GM19468 (cell line): Measurements from ENCODE around the gene AURKB.
"Not testable (repeated sequence)": the region's sequence is repeated elsewhere in the genome, so short reads cannot be mapped to it uniquely, and the experiment has no call there.

ENCODE experiments used
- ATAC-seq: cut with Tn5 transposase; IDR thresholded peaks from one replicate; pipeline ENCODE4 v1.9.1; 2021; ENCODE audit warnings: mild to moderate bottlenecking, moderate library complexity, moderate number of reproducible peaks; ENCODE audit not compliant: unreplicated experiment; ENCODE audit errors: extremely low read depth

Gene AURKB

DNA sequence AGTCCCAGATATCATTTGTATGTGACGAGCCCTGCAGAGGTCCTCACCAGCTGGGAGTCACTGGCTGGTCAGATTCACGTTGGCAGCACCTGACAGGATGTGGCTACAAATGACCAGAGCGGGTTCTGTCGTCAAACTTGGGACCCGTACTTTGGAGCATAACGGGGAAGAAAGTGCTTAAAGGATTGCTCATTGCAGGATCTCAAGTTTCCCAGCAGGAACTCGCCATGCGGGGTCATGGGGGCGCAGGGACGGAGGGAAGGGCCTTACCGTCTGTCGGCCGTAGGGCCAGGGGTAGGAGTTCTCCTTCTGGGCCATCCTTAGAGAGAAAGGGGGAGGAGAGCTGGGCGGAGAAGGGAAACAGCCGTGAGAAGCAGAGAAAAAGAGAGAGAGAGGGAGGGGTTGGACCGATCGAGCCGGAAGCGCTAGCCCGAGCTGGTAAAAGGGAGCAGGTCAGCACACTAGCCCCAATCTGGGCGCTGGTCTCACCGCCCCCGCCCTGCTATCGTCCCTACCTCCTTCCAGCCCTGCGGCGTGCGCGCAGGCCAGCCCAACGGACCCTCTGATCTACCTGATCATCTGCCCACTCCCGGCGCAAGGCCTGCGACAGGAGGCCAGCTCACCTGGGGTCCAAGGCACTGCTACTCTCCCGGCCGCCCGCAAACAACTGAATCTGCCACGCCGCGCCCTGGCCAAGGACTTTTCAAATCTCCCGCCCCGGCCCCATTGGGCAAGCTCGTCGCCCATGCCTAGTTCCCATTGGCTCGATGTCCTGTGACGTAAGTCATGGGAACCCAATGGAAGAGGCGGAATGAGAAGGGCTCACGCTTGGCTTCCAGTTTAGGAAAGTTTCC, at the start of gene AURKB:
AURKB (minus strand) TSS at position 669 of the 854 bp plus-strand sequence; CDS start at position 318, 351 bp downstream.
- ATAC-seq = peak; percentile 75

DNA sequence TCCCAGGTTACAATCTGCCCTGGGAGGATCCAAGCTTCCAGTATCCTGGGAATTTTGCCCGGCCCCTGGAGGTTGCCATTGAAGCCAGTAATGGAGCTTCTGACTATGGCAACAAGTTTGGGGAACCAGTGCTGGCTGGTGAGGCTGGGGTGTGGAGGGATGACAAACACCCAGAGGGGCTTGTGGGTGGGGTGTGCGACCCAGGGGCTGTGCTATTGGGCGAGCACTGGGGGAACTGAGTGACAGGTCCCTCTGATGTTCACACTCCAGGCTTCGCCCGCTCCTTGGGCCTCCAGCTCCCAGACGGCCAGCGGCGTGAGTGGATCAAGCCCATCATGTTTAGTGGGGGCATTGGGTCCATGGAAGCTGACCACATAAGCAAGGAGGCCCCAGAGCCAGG, 47.4 kb upstream of the AURKB start:
- no peak for ATAC-seq

DNA sequence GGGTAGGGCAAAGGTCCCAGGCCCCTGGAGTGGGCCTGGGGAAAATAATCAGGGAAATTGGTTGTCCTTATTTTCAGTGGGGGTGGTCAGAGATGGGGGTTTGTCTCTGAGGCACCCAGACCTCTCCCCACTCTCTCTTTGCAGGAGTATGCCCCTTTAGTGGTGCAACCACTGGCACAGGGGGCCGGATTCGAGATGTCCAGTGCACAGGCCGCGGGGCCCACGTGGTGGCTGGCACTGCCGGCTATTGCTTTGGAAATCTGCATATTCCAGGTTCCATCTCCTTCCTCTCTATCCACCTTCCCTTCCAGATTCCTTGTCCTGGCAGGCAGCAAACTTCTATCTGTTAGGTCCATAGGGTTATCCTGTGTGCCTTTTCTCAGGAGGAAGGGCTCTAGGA, 46.3 kb upstream of the AURKB start:
- no peak for ATAC-seq

DNA sequence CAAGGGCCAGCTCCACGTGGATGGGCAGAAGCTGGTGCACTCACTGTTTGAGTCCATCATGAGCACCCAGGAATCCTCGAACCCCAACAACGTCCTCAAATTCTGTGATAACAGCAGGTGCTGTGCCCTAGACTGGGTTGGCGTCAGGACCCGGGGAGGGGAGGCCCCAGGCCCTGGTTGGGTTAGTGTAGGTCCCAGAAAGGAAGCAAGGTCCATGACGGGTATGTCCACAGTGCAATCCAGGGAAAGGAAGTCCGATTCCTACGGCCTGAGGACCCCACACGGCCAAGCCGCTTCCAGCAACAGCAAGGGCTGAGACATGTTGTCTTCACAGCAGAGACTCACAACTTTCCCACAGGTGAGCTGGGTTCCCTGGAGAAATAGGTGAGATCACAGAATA, 45.9 kb upstream of the AURKB start:
- no peak for ATAC-seq

DNA sequence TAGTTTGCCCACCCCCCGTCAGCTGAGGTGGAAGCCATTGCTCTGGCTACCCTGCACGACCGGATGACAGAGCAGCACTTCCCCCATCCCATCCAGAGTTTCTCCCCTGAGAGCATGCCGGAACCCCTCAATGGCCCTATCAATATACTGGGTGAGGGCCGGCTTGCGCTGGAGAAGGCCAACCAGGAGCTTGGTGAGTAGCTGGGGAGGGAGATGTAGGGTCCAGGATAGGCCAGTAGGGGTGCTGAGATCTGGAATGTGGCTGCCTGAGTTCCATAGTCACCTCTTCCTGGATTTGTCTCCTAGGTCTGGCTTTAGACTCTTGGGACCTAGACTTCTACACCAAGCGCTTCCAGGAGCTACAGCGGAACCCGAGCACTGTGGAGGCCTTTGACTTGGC, 45.1 kb upstream of the AURKB start:
- ATAC-seq = no peak

DNA sequence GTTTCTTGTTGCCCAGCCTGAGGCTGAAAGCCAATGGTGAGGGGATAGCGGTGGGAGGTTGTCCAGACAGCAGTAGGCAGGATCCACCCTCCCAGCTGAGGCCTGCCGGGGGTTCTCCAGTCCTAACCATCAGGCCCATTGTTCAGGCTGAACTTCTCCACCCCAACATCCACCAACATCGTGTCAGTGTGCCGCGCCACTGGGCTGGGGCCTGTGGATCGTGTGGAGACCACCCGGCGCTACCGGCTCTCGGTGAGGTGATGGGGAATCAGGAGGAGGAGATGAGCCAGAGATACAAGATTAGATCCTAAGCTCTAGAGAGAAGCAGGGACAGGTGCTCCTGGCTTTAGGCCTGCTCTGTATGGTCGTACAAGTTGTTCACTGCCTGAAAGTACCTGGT, 44.5 kb upstream of the AURKB start:
- no peak for ATAC-seq

DNA sequence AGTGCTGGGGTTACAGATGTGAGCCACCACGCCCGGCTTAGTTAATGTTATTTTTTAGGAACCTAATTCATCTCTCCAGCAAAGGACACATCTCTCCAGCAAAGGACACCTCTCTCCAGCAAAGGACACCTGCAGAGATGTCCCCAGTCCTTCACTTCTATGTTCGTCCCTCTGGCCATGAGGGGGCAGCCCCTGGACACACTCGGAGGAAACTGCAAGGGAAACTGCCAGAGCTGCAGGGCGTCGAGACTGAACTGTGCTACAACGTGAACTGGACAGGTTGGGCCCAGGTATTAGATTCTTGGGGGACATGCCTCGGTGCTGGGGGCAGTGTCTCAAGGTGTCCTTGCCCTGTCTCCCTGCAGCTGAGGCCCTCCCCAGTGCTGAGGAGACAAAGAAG, 43.4 kb upstream of the AURKB start:
- ATAC-seq = no peak

DNA sequence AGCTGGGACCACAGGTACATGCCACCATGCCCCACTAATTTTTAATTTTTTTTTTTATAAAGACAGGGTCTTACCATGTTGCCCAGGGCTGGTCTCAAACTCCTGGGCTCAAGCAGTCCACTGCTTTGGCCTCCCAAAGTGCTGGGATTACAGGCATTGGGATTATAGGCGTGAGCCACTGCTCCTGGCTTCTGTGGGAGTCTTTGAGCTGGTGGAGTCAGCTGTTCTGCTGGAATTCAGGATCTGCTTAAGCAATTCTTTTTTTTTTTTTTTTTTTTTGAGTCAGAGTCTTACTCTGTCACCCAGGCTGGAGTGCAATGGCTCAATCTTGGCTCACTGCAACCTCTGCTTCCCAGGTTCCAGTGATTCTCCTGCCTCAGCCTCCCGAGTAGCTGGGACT, 41.0 kb upstream of the AURKB start:
- ATAC-seq = not testable (repeated sequence)

DNA sequence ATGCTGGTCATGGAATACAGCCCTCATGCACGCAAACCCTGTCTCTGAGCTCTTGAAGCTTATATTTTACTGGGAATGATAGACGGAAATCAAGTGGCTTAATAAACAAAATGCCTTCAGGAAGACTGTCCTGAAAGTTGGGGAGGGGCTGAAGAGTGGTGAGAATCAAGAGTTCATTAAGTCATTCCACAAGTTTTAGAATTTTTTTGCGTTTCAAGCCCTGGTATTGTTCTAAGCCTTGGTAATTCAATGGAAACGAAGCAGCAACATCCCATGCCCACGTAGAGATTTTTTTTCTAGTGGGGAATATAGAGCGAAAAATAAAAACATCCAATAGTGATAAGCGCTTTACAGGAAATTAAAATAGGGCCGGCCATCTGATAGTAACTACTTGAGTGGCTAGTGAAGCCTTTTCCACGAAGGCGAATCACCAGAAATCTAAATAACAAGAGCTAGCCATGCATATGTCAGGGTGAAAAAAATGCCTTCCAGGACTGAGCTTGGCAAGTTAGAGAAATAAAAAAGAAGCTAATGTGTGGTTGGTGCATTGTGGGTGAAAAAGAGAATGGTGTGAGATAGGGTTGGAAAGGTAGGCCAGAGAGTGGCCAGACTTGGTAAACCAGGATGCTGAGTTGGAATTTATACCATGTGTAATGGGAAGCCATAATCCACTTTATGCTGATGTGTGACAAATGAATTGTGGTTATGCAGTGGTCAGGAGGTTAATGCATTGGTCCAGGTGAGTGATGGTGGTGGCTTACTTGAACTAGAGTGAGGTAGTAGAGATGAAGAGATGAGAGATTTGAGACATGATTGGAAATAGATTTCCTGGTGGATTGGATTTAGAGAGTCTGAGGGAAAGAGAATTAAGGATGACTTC, 39.5 kb upstream of the AURKB start:
- ATAC-seq = no peak

DNA sequence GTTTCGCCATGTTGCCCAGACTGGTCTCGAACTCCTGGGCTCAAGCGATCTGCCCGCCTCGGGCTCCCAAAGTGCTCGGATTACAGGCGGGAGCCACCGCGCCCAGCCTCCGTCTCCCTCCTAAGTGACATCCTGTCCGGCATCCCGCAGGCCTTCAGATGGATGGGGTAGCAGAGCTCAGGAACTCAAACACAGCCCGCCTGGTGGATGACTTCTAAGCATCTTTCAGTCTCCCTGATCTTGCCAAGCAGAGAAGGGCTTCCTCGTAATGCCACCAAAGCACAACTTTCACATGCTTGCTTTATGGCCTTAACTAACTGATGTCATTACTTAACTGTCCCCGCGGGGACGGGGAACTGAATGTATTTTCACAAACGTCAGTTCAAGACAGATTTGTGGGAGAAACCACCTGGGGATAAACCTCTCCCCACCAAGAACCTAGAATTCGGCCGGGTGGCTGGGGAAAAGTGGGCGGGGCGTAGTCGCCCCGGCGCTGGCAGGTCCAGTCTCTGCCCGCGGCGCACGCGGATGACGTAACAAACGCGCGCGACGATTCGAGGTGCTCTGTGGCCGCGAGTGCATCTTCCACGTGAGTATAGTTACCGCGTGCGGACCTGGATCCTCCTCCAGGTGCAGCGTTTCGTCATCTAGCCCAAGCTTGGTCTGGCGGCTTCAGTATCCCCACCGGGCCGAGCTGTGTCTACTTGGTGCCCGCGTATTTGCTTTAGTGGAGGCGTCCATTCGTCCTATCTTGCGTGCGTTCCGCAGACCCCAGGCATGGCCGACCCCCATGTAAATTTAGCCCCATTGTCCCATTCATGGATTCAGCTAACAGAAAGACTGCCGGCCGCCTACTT, 38.6 kb upstream of the AURKB start, which contains the start of gene PFAS:
PFAS (plus strand) TSS at position 539 of the 857 bp plus-strand sequence. CDS start 4,649 bp downstream, outside the sequence.
- peak; percentile 22 for ATAC-seq

DNA sequence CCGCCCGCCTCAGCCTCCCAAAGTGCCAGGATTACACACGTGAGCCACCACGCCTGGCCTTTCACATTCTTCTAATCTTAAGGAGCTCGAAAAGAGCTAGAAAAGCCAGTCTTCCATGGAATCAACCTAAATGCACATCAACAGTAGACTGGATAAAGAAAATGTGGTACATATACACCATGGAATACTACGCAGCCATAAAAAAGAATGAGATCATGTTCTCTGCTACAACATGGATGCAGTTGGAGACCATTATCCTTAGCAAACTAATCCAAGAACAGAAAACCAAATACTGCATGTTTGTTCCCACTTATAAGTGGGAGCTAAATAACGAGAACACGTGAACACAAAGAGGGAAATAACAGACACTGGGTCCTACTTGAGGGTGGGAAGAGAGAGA, 34.4 kb upstream of the AURKB start:
- no peak for ATAC-seq

DNA sequence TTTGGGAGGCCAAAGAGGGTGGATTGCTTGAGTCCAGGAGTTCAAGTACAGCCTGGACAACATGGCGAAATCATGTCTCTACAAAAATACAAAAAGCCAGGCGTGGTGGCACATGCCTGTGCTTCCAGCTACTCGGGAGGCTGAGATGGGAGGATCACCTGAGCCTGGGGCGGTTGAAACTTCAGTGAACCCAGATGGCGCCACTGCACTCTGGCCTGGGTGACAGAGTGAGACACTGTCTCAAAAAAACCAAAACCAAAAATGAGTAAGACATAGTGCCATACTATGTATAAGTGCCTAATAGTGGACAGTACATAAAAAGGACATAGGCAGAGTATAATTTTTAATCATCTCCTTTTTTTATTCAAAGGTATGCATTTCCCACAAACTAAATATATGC, 33.5 kb upstream of the AURKB start:
- no peak for ATAC-seq

DNA sequence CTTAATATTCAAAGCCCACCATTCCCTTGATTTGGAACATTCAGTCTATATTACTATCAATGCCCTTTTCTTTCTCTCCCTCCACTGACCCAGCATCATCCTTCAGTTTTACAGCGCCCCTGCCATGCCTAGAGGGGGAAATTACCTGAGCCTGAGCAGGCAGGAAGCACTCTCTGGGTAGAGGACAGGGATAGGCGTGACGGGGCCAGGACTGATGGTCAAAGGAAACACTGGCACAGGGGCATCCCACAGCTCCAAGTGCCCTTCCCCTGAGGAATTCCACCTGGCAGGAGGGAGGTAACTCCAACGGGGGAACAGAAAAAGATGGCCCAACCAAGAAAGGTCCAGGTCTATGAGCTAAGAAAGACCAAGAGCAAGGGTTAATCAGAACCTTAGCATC, 27.5 kb upstream of the AURKB start:
- ATAC-seq = no peak

DNA sequence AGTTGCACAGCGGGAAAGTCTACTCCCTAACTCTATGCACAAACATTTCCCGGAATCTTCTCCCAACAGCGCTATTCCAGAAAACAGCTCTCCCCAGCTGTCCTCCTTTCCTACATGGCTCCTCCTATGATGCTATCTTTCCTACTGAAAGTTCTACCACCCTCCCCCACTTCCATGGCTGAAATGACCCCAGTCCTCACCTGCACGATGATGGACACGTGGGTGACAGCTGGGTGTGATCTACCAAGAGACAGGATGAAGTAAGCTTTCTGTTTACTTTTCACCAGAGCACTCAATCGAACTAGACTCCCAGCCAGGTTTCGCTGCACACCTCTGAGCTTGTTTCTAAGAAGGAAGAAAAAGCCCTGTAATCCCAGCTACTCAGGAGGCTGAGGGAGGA, 26.8 kb upstream of the AURKB start:
- no peak for ATAC-seq

DNA sequence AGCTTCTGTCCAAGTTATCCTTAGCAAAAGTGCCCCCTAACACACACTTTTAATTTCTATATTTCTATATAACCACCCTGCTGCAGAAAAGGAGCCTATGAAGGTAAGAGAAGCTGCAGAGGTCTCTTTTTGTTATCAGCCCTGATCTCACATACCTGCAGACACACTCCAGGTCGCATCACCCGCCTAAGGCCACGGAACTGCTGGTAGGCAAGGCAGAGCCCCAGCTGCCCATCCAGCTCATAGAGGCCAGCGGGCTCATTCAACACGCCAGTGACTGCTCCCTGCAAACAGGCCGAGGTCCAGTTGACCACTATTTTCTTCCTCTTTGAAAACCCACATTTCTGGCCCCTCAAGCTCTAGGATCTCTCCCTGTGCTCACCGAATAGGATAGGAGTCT, 25.3 kb upstream of the AURKB start:
- no peak for ATAC-seq

DNA sequence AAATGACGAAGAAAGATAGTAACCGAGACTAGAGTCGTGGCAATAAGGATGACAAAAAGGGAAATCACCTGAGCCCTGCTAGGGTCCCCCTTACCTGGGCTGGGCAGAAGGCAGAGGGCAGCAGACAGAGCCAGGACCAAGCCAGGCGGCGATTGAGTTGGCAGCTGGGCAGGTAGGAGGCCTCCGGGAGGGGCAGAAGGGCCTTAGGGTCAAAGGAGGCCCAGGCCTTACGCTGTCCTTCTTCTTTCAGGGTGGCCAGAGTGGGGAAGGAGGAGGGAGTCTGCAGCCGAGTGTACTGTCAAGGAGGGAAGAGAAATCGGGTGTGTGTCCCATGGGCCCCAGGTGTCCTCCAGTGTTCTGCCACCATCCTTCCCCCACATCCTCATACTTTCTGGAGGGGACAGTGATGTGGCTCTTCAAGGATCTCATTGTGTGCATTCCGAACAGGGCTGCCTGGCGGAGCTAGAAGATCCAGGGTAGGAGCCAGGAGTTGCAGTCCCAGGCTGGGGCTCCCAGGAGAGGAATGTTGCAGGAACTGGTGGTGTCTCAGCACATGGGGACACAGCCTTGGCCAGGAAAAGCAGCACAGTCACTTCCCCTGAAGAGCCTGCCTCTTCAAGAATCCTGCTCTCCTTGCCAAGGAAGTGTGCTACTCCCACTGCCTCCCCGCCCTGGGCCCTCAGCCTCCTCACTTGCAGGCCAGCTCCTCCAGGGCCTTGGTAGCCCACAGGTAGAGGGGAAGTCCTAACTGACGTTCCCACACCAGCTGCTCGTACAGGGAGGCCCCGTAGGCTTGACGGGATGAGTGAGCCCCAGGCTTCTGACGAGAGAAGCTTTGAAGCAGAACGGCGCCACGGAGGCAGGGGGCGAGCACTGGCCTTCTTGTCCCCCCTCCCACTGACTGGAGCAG, 24.2 kb upstream of the AURKB start:
- no peak for ATAC-seq

DNA sequence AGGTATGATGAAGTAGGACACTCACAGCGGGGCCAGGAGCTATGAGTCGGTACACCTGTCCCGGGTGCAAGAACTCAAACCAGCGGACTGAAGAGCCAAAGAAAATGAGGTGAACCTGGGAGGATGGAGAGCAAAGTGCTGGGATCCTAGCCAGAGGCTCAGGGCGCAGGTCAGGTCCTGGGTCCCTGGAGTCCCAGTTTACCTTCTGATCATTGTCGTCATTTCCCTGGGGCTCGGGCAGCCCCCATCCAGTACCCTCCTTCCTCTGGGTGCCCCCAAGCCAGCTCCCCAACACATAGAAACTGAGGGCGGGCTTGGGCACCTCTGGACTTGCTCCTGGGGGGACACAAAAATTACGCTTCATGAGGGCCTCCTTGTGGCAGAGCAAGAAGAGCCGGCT, 21.3 kb upstream of the AURKB start:
- ATAC-seq = no peak

DNA sequence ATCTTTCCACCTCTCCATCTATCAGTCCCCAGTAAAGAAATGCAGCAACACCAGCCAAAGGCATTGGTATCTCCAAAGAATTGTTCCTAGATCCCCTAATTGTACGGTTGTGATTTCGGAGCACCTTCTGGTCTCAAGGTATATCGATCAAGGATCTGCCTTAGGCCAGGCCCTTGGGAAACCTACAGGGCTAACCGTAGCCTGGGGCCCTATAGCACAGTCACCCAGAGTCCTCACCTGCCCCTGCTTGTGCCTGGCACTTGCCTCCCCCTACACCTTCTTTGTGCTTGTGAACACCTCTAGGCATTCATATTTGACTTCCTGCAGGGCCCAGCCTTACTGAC, 16.8 kb upstream of the AURKB start:
- ATAC-seq = no peak

DNA sequence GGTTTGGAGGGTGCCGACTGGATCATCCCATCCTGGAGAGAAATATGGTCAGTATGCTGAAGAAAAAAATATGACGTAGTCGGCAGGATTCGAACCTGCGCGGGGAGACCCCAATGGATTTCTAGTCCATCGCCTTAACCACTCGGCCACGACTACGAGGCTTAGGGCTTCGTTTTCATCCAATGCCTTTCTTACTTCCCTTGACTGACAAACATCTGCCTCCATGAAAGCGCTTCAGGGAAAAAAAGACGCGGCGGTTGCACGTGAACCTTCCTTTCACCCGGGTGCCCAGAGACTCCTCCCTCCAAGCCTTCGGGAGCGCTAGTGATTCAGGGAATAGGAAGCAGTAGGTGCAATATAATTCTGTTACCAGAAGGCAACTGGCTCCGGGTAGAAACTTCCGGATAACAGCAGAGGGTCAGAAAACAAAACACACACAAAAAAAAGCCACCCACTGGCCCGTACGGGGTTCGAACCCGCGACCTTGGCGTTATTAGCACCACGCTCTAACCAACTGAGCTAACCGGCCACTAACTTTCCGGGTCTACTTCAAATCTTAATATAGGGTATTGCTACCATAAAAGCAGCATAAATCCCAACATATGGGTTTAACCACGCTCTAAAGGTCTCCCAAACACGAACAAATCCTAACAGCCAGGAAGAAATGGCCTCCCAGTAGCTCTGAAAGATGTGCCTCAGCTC, 16.3 kb upstream of the AURKB start:
- no peak for ATAC-seq
